ENCODE data around the gene SEC63.
"Not testable (repeated sequence)": the region's sequence is repeated elsewhere in the genome, so short reads cannot be mapped to it uniquely, and the experiment has no call there.

GRCh38 chr6:107958689-107959362 is 818 bp upstream of the SEC63 start:
- TF ChIP-seq GABPA (IDR thresholded peaks at IDR 0.05 in 1 of 2, conservative IDR thresholded peaks at IDR 0.05 in 1 of 2); ZBTB33 (IDR thresholded peaks at IDR 0.05); RAD21 (IDR thresholded peaks at IDR 0.05); CTCF (IDR thresholded peaks at IDR 0.05; ENCODE audit: low read depth, low read length, missing input control); ATF3 (IDR thresholded peaks at IDR 0.05); HNF4G (IDR thresholded peaks at IDR 0.05); SP1 (IDR thresholded peaks at IDR 0.05); YY1 (IDR thresholded peaks at IDR 0.05); FOXA1 (IDR thresholded peaks at IDR 0.05); MAX (IDR thresholded peaks at IDR 0.05); REST (IDR thresholded peaks at IDR 0.05); TAF1 (conservative IDR thresholded peaks at IDR 0.05); NR2F2 (IDR thresholded peaks at IDR 0.05); RXRA (IDR thresholded peaks at IDR 0.05): not testable (repeated sequence)

Measured in liver (tissue), 3 donors.